BLaER1 treated with 17β-estradiol and CSF1 and Interleukin-3, amounts not matched to agents 10 nM and 100 nM (cell line): ENCODE data around the gene ATG7.
A peak's percentile ranks its signal among the peaks of the same experiment; 100 is the strongest.

ENCODE experiments used
- H3K27ac ChIP-seq, 11 experiments: shearing (Covaris generic); formaldehyde crosslinking; 2 replicates each; pipeline ENCODE4 v1.8.1; 2022
- H3K27me3 ChIP-seq, 11 experiments: shearing (Covaris generic); formaldehyde crosslinking; 2 replicates each; pipeline ENCODE4 v1.8.1; 2022
- H3K36me3 ChIP-seq, 11 experiments: shearing (Covaris generic); formaldehyde crosslinking; 2 replicates each; pipeline ENCODE4 v1.8.1; 2022
- H3K4me1 ChIP-seq, 10 experiments: shearing (Covaris generic); formaldehyde crosslinking; 2 replicates each; pipeline ENCODE4 v1.8.1; 2022
- H3K4me2 ChIP-seq, 11 experiments: shearing (Covaris generic); formaldehyde crosslinking; 2 replicates each; pipeline ENCODE4 v1.8.1; 2022
- H3K4me3 ChIP-seq, 10 experiments: shearing (Covaris generic); formaldehyde crosslinking; 2 replicates each; pipeline ENCODE4 v1.8.1; 2022
- H3K9ac ChIP-seq, 11 experiments: shearing (Covaris generic); formaldehyde crosslinking; 2 replicates each; pipeline ENCODE4 v1.8.1; 2022
- H3K9me3 ChIP-seq, 11 experiments: shearing (Covaris generic); formaldehyde crosslinking; replicated peaks in 1 of 11; 2 replicates each; pipeline ENCODE4 v1.8.1; 2022
- H4K20me1 ChIP-seq, 11 experiments: shearing (Covaris generic); formaldehyde crosslinking; 2 replicates each; pipeline ENCODE4 v1.8.1; 2022
- Cebpa-rat ChIP-seq, 11 experiments: shearing (Covaris generic); IDR thresholded peaks; 2 replicates each; pipeline ENCODE4 v1.8.1; 2022

ATG7 gene

DNA sequence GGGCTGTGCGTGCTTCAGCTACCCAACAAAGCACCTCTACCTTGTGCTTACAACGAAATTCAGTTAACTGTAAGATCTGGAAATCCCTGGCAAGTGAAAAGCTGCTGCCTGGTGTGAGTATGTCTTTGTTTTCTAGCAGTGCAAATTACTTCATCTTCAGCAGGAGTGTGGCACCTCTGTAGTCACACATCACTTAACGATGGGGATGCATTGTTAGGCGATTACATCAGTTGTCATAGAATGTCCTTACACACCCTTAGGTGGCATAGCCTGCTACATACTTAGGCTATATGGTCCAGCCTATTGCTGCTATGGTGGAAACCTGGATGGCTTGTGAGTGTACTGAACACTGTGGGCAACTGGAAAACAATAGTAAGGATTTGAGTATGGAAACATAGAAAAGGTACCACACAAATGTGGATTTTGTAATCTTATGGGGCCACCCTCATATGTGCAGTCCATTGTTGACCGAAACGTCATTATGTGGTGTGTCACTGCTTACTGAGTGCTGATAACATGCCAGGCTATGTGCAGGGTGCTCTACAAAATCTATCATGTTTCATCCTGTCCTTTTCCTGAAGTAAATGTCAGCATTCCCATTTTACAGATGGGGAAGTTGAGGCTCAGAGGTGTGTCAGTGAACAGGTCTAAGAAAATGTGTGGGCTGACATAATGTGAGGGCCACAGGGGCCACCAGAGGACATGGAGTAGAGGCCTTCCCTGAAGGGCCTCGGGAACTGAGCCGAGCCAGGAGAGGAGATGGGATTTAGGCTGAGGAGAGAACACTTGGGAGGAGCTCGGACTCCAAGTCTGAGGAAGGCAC lies 198.0 kb downstream of the ATG7 start:
- Histone ChIP-seq H3K27me3 (no peaks in the 10 kb centered on the region), H3K9ac (no peak overlapping the region), H3K9me3 (no peaks in the 10 kb centered on the region), H3K27ac (no peak overlapping the region), H3K36me3 (peaks cover 0 to 86% (median 22%) of the 10 kb centered on the region in 11 experiments; a peak in 18 of 22 replicates), H3K4me2 (no peak overlapping the region), H3K4me1 (peaks cover 0 to 14% (median 9%) of the 10 kb centered on the region in 10 experiments; a peak in 10 of 20 replicates), H4K20me1 (peaks cover 0 to 81% (median 0%) of the 10 kb centered on the region in 11 experiments; a peak in 6 of 22 replicates), H3K4me3 (no peak overlapping the region)
- no peak for TF ChIP-seq Cebpa-rat (IDR thresholded peaks at IDR 0.05)

DNA sequence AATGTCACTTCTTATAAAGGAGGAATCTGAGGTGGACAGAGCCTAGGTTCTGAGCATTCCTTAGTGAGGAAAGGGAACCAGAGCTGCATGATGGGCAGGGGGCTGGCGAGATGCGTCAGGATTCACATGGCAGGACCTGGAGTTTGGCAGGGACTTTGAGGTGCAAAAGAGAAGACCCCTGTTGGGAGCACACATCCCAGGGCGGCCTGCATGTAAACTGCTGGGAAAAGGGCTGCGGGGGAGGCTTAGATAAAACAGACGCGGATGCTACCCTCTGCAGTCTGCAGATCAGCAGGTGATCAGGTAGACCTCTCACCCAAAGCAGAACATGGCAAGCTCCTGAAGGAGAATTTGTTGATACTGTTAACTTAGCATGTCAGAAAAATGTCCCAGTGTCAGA lies 203.1 kb downstream of the ATG7 start:
- no peak overlapping the region for H3K4me3 ChIP-seq
- no peak overlapping the region for H3K9ac ChIP-seq

DNA sequence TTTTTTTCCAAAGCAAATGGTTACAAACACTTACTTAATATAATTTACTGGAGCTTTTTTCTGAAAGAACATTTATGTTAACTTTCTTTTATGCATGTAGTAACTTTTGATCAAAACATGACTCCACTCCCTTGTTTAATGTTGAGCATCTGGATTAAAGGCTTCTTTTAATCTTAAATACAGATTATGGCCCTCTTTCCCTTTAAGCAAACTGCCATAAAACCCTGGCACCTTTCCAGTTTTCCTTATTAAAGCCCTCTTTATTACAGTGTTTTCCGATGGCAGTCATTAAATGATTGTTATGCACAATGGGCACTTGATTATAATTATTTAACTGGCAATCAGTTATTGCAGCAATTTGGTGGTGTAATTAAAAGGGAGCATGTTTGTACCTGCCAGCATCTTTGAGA lies 204.5 kb downstream of the ATG7 start:
- H3K9ac ChIP-seq, result no peak overlapping the region
- no peak for TF ChIP-seq Cebpa-rat (IDR thresholded peaks at IDR 0.05)
- peaks cover 0 to 57% (median 0%) of the 10 kb centered on the region in 11 experiments; a peak in 5 of 22 replicates for H4K20me1 ChIP-seq
- H3K36me3 ChIP-seq, result peaks cover 0 to 58% (median 0%) of the 10 kb centered on the region in 11 experiments; a peak in 6 of 22 replicates
- H3K9me3 ChIP-seq, result 0 out of 22 replicates have a peak, but pooled peaks cover 0 to 2% (median 0%) of the 10 kb centered on the region in 11 experiments
- no peak overlapping the region for H3K27ac ChIP-seq
- peaks cover 0 to 20% (median 0%) of the 10 kb centered on the region in 10 experiments; a peak in 6 of 20 replicates for H3K4me1 ChIP-seq
- no peak overlapping the region for H3K4me3 ChIP-seq
- no peaks in the 10 kb centered on the region for H3K27me3 ChIP-seq
- no peak overlapping the region for H3K4me2 ChIP-seq

More for the DNA sequence above, 203.1 kb downstream of the ATG7 start:
- no peak overlapping the region for H3K27ac ChIP-seq
- no peaks in the 10 kb centered on the region for H3K9me3 ChIP-seq
- no peak overlapping the region for H3K4me2 ChIP-seq
- no peak for TF ChIP-seq Cebpa-rat (IDR thresholded peaks at IDR 0.05)
- peaks cover 0 to 20% (median 0%) of the 10 kb centered on the region in 10 experiments; a peak in 6 of 20 replicates for H3K4me1 ChIP-seq
- H4K20me1 ChIP-seq, result peaks cover 0 to 67% (median 3%) of the 10 kb centered on the region in 11 experiments; a peak in 6 of 22 replicates
- H3K27me3 ChIP-seq, result no peaks in the 10 kb centered on the region
- H3K36me3 ChIP-seq, result peaks cover 0 to 58% (median 0%) of the 10 kb centered on the region in 11 experiments; a peak in 9 of 22 replicates

DNA sequence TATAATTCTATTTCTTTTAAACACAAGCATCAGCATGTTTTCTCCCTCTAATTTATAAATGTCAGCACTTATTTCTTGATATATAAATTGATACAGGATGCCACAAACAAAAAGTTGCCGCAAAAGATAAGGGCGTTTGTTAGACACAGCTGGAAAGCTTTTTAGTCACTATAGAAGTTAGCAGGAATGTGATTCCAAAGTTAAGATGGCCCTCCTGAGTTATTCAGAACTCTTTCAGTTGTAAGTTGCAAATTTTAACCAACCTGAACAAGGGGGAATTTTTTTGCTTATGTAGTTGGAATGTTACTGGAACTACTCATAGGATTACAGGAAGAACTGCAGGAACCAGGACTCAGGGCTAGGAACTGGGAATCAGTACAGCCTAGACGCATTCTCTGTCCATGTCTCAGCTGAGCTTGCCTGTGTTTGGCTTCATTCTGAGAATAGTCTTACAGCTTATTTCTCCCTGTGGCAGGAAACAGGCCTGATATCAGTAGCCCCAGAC lies 205.3 kb downstream of the ATG7 start:
- H3K4me3 ChIP-seq, result no peak overlapping the region
- H3K4me2 ChIP-seq, result peak overlapping the region in 2 of 11 experiments; percentile 20 to 37; a peak in 2 of 22 replicates
- no peaks in the 10 kb centered on the region for H3K27me3 ChIP-seq
- no peak for TF ChIP-seq Cebpa-rat (IDR thresholded peaks at IDR 0.05)
- peaks cover 0 to 65% (median 0%) of the 10 kb centered on the region in 11 experiments; a peak in 7 of 22 replicates for H3K36me3 ChIP-seq
- H3K9ac ChIP-seq, result no peak overlapping the region
- H3K27ac ChIP-seq, result no peak overlapping the region
- 0 out of 22 replicates have a peak, but pooled peaks cover 0 to 5% (median 0%) of the 10 kb centered on the region in 11 experiments for H3K9me3 ChIP-seq
- H3K4me1 ChIP-seq, result peaks cover 0 to 20% (median 0%) of the 10 kb centered on the region in 10 experiments; a peak in 6 of 20 replicates
- H4K20me1 ChIP-seq, result peaks cover 0 to 51% (median 0%) of the 10 kb centered on the region in 11 experiments; a peak in 5 of 22 replicates

DNA sequence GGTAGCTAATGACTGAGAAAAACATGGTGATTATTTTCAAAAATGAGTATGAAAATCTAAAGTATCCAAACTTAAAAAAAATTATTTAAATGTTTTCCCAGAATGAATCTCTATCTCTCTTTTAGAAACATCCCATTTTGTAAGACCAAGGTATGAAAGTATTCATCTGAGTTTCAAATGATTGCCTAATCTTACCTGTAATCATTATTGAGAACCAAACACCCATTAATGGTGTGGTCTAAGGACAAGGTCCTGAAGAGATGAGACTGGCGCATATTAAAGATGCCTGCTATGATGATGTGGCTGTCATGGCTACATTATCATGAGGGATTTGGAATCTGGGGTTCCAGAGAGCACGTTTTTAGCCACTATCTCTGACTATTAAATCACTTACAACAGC lies 206.0 kb downstream of the ATG7 start:
- H3K9me3 ChIP-seq, result peaks cover 0 to 11% (median 0%) of the 10 kb centered on the region in 11 experiments; a peak in 5 of 22 replicates
- no peak for TF ChIP-seq Cebpa-rat (IDR thresholded peaks at IDR 0.05)
- H3K4me1 ChIP-seq, result peaks cover 0 to 20% (median 0%) of the 10 kb centered on the region in 10 experiments; a peak in 6 of 20 replicates
- H3K36me3 ChIP-seq, result peaks cover 0 to 65% (median 3%) of the 10 kb centered on the region in 11 experiments; a peak in 9 of 22 replicates
- no peaks in the 10 kb centered on the region for H3K27me3 ChIP-seq
- no peak overlapping the region for H3K4me3 ChIP-seq
- H3K27ac ChIP-seq, result no peak overlapping the region
- peak overlapping the region in 3 of 11 experiments; percentile 37 to 58 (median 51); a peak in 6 of 22 replicates for H3K4me2 ChIP-seq
- H3K9ac ChIP-seq, result no peak overlapping the region
- peaks cover 0 to 45% (median 0%) of the 10 kb centered on the region in 11 experiments; a peak in 4 of 22 replicates for H4K20me1 ChIP-seq

DNA sequence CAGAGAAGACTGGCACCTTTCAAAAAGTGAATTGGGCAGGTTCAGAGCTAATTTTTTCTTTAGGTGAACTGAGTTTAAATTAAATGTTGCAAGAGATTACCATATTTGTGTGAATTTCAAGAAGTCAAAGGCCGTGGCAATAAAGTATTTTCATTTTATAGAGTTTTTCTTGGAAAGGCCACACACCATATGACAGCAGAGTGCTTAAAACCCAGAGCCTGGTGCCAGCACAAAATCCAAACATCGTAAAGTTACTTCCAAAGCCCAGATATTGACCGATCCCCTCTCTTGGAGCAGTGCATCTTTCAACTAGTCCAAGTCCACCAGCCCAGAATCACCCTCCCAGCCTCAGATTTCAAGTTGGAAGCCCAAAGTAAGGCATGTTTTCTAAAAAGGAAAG lies 207.0 kb downstream of the ATG7 start:
- Histone ChIP-seq H3K4me2 (no peak overlapping the region), H4K20me1 (peaks cover 0 to 34% (median 0%) of the 10 kb centered on the region in 11 experiments; a peak in 4 of 22 replicates), H3K9ac (no peak overlapping the region), H3K27me3 (no peaks in the 10 kb centered on the region), H3K27ac (no peak overlapping the region), H3K4me3 (no peak overlapping the region), H3K4me1 (peaks cover 0 to 20% (median 0%) of the 10 kb centered on the region in 10 experiments; a peak in 6 of 20 replicates), H3K9me3 (peaks cover 4 to 21% (median 8%) of the 10 kb centered on the region in 11 experiments; a peak in 20 of 22 replicates), H3K36me3 (peaks cover 0 to 66% (median 8%) of the 10 kb centered on the region in 11 experiments; a peak in 13 of 22 replicates)
- TF ChIP-seq Cebpa-rat (IDR thresholded peaks at IDR 0.05), result no peak

DNA sequence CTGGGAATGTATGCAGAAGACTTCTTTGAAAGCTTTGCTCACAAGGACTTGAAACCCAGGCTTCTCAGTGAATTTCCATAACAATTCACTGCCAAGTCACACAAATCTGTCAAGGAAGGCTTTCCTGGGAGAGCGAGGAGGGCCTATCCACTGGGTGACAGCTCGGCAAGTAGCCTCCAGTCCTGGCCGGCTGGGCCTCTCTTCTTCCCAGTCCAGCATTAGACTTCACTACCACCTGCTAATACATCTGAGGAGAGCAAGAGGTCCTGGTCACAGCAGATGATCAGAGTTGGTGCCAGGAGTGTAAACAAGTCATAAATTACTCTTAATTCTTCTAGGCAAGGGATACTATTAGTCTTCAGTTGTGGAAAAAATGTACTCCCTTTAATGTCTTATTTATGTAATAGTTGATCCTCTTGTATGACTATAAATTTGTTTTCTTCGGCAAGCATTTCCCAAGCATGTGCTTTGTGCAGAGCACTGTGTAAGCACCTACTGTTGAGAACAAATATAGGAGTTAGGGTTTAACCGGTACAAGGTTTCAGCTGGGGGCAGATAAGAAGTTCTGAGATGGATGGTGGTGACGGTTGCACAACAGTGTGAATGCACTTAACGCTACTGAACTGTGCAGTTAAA lies 208.6 kb downstream of the ATG7 start:
- Histone ChIP-seq H4K20me1 (peaks cover 0 to 23% (median 0%) of the 10 kb centered on the region in 11 experiments; a peak in 3 of 22 replicates), H3K9ac (no peak overlapping the region), H3K27me3 (no peaks in the 10 kb centered on the region), H3K27ac (no peak overlapping the region), H3K4me3 (no peak overlapping the region), H3K4me2 (no peak overlapping the region), H3K36me3 (peaks cover 0 to 64% (median 8%) of the 10 kb centered on the region in 11 experiments; a peak in 13 of 22 replicates), H3K9me3 (peaks cover 7 to 30% (median 18%) of the 10 kb centered on the region in 11 experiments), H3K4me1 (peaks cover 0 to 20% (median 0%) of the 10 kb centered on the region in 10 experiments; a peak in 6 of 20 replicates)
- TF ChIP-seq Cebpa-rat (IDR thresholded peaks at IDR 0.05), result no peak

DNA sequence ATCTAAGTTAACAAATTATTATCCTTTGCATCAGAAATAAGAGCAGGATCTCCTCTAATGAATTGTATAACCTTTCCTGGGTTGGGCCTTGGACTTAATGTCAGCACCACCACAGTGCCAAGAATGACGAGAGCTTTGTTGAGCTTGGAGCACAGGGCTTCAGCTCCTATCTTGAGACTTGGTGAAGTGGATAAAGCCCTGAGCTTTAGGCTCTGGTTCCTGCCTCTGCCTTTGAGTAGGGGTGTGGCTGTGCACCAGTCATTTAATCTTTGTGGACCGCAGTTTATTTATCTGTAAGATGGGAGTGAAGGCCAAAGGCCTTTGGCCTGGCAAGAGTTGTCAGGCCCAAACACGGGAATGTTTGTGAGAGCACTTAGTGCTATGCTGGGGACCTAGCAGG lies 209.4 kb downstream of the ATG7 start:
- Histone ChIP-seq H3K9ac (no peak overlapping the region), H3K4me3 (no peak overlapping the region), H3K27ac (no peak overlapping the region), H3K36me3 (peaks cover 0 to 64% (median 8%) of the 10 kb centered on the region in 11 experiments; a peak in 13 of 22 replicates), H3K4me2 (no peak overlapping the region), H3K27me3 (no peaks in the 10 kb centered on the region), H3K4me1 (peaks cover 0 to 20% (median 0%) of the 10 kb centered on the region in 10 experiments; a peak in 6 of 20 replicates), H4K20me1 (peaks cover 0 to 21% (median 0%) of the 10 kb centered on the region in 11 experiments; a peak in 3 of 22 replicates), H3K9me3 (peaks cover 7 to 30% (median 19%) of the 10 kb centered on the region in 11 experiments)
- no peak for TF ChIP-seq Cebpa-rat (IDR thresholded peaks at IDR 0.05)
